ENCODE results near the gene HES5. TPM values are rescaled to one million over a fixed set of nuclear protein-coding genes. Genes with fewer than 3 reads are reported as not detected.

HES5 gene
- total and polyA plus RNA-seq, 2 of the 13 experiments (the other 11 are each of a cell fraction or from before 2014, with no cell fraction given) = not detected

- TF ChIP-seq HCFC1 (IDR thresholded peaks at IDR 0.05; ENCODE audit: low read depth, low read length) (no peak), SETDB1 (CRISPR knock-in tag; IDR thresholded peaks at IDR 0.05; ENCODE audit: borderline replicate concordance) (no peak), ZNF782 (CRISPR knock-in tag; IDR thresholded peaks at IDR 0.05; ENCODE audit: borderline replicate concordance) (0 out of 2 replicates have a peak, but pooled peaks have one; percentile 49), SRSF1 (optimal IDR thresholded peaks at IDR 0.05; ENCODE audit: low read depth, low read length) (peak; percentile 52), TCF7L2 (IDR thresholded peaks at IDR 0.05; ENCODE audit: low read depth, low read length) (no peak), ARHGAP35 (CRISPR knock-in tag; IDR thresholded peaks at IDR 0.05; ENCODE audit: borderline replicate concordance) (no peak; the same call in 1 of the 2 replicates), AHDC1 (CRISPR knock-in tag; IDR thresholded peaks at IDR 0.05; ENCODE audit: borderline replicate concordance) (no peak), BCL6 (CRISPR knock-in tag; IDR thresholded peaks at IDR 0.05) (no peak), FOSL2 (CRISPR knock-in tag; IDR thresholded peaks at IDR 0.05) (0 out of 2 replicates have a peak, but pooled peaks have one; percentile 9), ZEB1 (IDR thresholded peaks at IDR 0.05; ENCODE audit: insufficient replicate concordance, low read depth) (no peak), ZNF691 (CRISPR knock-in tag; IDR thresholded peaks at IDR 0.05; ENCODE audit: borderline replicate concordance, low read depth) (0 out of 2 replicates have a peak, but pooled peaks have one; percentile 69), ZNF354B (CRISPR knock-in tag; IDR thresholded peaks at IDR 0.05) (no peak), ZNF430 (CRISPR knock-in tag; IDR thresholded peaks at IDR 0.05) (no peak), KLF9 (CRISPR knock-in tag; IDR thresholded peaks at IDR 0.05; ENCODE audit: low read depth) (no peak), ZNF3 (CRISPR knock-in tag; IDR thresholded peaks at IDR 0.05) (no peak), HNRNPH1 (optimal IDR thresholded peaks at IDR 0.05; ENCODE audit: low read depth, low read length) (no peak), ZBTB7B (CRISPR knock-in tag; IDR thresholded peaks at IDR 0.05) (no peak), ZNF33B (CRISPR knock-in tag; IDR thresholded peaks at IDR 0.05) (no peak), ZFP36L1 (CRISPR knock-in tag; IDR thresholded peaks at IDR 0.05) (no peak), MXD3 (CRISPR knock-in tag; IDR thresholded peaks at IDR 0.05) (no peak), SPEN (CRISPR knock-in tag; IDR thresholded peaks at IDR 0.05; ENCODE audit: low read depth) (no peak)
- TF ChIP-seq, protein P1, sequence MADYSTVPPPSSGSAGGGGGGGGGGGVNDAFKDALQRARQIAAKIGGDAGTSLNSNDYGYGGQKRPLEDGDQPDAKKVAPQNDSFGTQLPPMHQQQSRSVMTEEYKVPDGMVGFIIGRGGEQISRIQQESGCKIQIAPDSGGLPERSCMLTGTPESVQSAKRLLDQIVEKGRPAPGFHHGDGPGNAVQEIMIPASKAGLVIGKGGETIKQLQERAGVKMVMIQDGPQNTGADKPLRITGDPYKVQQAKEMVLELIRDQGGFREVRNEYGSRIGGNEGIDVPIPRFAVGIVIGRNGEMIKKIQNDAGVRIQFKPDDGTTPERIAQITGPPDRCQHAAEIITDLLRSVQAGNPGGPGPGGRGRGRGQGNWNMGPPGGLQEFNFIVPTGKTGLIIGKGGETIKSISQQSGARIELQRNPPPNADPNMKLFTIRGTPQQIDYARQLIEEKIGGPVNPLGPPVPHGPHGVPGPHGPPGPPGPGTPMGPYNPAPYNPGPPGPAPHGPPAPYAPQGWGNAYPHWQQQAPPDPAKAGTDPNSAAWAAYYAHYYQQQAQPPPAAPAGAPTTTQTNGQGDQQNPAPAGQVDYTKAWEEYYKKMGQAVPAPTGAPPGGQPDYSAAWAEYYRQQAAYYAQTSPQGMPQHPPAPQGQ (CRISPR knock-in tag; IDR thresholded peaks at IDR 0.05; ENCODE audit: borderline replicate concordance) = no peak
Measured at GRCh38 chr1:2543543-2544092, 13.6 kb upstream of the HES5 start (continued).

Measured in HepG2 (cell line).